Measurements from ENCODE around the gene BCAS1. TPM values are rescaled to one million over a fixed set of nuclear protein-coding genes. Genes with fewer than 3 reads are reported as not detected.

Gene BCAS1
- total RNA-seq, 1 donor: not detected

DNA sequence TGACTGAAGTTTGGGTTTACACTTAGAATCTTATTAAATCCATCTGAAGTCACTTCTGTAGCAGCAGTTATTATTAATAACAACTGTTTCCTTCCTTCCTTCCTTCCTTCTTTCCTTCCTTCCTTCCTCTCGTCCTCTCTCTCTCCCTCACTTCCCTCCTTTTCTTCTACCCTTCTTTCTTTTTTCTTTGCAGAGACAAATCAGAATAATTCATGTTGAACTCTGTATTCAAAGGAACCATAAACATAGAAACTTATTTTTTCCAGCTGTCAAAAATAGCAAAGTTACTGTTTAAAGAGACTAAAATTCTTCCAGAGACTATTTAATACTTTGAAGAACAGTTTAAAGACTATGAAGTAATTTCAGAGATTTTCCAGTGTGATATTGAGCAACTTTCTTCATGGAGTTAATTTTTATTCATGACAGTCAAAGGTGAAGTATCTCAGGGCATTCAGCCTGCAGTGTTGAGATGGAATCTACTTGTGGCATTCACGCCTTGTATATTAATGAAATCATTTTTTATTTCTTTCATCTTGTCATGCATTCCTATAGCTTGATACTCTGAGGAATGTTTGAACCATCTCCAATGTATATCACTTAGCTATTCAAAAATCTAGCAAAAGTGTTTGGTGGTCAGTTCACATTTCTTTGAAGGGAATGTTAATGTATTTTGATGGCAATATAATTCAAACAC lies 109.7 kb downstream of the BCAS1 start:
- no peaks in the 10 kb centered on the region for H3K79me2 ChIP-seq (ENCODE audit: insufficient read depth, low read length)
- no peak overlapping the region for H3K4me3 ChIP-seq (ENCODE audit: insufficient read depth, low read length)
- H3K9me3 ChIP-seq (ENCODE audit: low read depth, low read length): no peaks in the 10 kb centered on the region
- no peaks in the 10 kb centered on the region for H3K36me3 ChIP-seq (ENCODE audit: insufficient read depth, low read length)
- peaks cover 34% of the 10 kb centered on the region for H3K4me1 ChIP-seq (ENCODE audit: insufficient read depth, low read length)
- no peak overlapping the region for H3K4me2 ChIP-seq (ENCODE audit: insufficient read depth, low read length)
- H2AFZ ChIP-seq (ENCODE audit: low read length): no peak overlapping the region
- no peaks in the 10 kb centered on the region for H3K27me3 ChIP-seq (ENCODE audit: insufficient read depth, low read length)
- TF ChIP-seq, protein P1, sequence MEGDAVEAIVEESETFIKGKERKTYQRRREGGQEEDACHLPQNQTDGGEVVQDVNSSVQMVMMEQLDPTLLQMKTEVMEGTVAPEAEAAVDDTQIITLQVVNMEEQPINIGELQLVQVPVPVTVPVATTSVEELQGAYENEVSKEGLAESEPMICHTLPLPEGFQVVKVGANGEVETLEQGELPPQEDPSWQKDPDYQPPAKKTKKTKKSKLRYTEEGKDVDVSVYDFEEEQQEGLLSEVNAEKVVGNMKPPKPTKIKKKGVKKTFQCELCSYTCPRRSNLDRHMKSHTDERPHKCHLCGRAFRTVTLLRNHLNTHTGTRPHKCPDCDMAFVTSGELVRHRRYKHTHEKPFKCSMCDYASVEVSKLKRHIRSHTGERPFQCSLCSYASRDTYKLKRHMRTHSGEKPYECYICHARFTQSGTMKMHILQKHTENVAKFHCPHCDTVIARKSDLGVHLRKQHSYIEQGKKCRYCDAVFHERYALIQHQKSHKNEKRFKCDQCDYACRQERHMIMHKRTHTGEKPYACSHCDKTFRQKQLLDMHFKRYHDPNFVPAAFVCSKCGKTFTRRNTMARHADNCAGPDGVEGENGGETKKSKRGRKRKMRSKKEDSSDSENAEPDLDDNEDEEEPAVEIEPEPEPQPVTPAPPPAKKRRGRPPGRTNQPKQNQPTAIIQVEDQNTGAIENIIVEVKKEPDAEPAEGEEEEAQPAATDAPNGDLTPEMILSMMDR (IDR thresholded peaks at IDR 0.05; ENCODE audit: extremely low read depth, low read depth, low read length): no peak
- H4K20me1 ChIP-seq (ENCODE audit: insufficient read depth, low read length): no peaks in the 10 kb centered on the region
- DNase-seq (ENCODE audit: insufficient read length, low spot score, missing footprints): no peak
- peak overlapping the region; percentile 72 for H3K27ac ChIP-seq (ENCODE audit: low read depth, low read length)

DNA sequence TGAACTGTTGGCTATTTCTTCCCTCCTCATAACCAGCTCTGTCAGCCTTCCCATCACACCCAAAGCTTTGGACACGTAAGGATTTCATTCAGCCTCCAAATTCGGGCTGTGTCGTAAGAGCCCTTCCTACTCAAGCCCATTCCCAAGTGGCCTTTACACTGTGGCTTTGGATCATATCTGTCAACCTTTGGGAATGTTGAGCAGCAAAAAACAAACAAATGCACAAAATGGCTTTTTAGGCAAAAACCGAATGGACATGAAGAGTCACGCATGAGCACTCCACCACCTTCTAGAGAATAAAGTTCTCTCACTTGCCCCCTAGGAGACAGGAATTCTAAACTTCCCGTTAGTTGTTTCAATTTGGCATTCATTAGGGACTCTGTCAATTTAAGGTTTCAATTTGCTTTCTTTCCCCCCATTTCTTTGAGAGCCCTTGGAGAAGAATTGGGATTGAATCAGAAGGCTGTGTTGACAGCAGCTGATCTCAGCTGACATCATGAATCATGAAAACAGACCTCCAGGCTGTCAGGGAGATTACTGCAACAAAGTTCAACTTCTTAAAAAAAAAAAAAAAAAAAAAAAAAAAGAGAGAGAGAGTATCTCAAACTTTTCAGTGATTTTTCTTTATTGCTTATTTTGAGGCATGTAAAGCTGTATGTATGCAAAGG lies 110.3 kb downstream of the BCAS1 start:
- TF ChIP-seq, protein P1 (IDR thresholded peaks at IDR 0.05; ENCODE audit: extremely low read depth, low read depth, low read length): no peak
- Histone ChIP-seq H3K79me2 (ENCODE audit: insufficient read depth, low read length) (no peaks in the 10 kb centered on the region), H2AFZ (ENCODE audit: low read length) (peak overlapping the region; percentile 69), H3K4me2 (ENCODE audit: insufficient read depth, low read length) (peak overlapping the region; percentile 72), H4K20me1 (ENCODE audit: insufficient read depth, low read length) (no peaks in the 10 kb centered on the region), H3K36me3 (ENCODE audit: insufficient read depth, low read length) (no peaks in the 10 kb centered on the region), H3K4me3 (ENCODE audit: insufficient read depth, low read length) (peak overlapping the region; percentile 51), H3K9me3 (ENCODE audit: low read depth, low read length) (no peaks in the 10 kb centered on the region), H3K27ac (ENCODE audit: low read depth, low read length) (peak overlapping the region; percentile 72), H3K4me1 (ENCODE audit: insufficient read depth, low read length) (peaks cover 34% of the 10 kb centered on the region), H3K27me3 (ENCODE audit: insufficient read depth, low read length) (no peaks in the 10 kb centered on the region)
- peak; percentile 62 for DNase-seq (ENCODE audit: insufficient read length, low spot score, missing footprints)

DNA sequence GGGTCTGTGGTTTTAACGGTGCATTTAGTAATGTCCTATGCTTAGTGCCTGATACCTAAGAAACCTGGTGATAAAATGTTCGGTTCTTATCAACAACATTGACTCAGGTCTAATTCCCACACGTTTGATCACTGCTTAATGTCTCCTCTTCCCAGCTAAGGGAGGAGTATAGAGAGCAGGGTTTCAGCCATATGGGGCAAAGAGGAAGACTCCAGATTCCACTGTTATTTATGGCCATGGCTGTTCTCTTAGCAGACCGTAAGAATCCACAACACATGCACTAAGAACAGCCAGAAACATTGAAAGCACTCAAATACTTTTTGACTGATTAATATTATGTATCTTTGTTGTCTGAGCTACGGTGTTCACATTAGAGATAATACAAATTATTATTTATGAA lies 112.1 kb downstream of the BCAS1 start:
- Histone ChIP-seq H3K4me2 (ENCODE audit: insufficient read depth, low read length) (no peak overlapping the region), H2AFZ (ENCODE audit: low read length) (no peak overlapping the region), H3K4me1 (ENCODE audit: insufficient read depth, low read length) (peaks cover 34% of the 10 kb centered on the region), H3K9me3 (ENCODE audit: low read depth, low read length) (no peaks in the 10 kb centered on the region), H3K36me3 (ENCODE audit: insufficient read depth, low read length) (no peaks in the 10 kb centered on the region), H3K27ac (ENCODE audit: low read depth, low read length) (peak overlapping the region; percentile 55), H3K79me2 (ENCODE audit: insufficient read depth, low read length) (no peaks in the 10 kb centered on the region), H3K27me3 (ENCODE audit: insufficient read depth, low read length) (no peaks in the 10 kb centered on the region), H3K4me3 (ENCODE audit: insufficient read depth, low read length) (no peak overlapping the region), H4K20me1 (ENCODE audit: insufficient read depth, low read length) (no peaks in the 10 kb centered on the region)
- TF ChIP-seq, protein P1 (IDR thresholded peaks at IDR 0.05; ENCODE audit: extremely low read depth, low read depth, low read length): no peak
- DNase-seq (ENCODE audit: insufficient read length, low spot score, missing footprints): no peak

DNA sequence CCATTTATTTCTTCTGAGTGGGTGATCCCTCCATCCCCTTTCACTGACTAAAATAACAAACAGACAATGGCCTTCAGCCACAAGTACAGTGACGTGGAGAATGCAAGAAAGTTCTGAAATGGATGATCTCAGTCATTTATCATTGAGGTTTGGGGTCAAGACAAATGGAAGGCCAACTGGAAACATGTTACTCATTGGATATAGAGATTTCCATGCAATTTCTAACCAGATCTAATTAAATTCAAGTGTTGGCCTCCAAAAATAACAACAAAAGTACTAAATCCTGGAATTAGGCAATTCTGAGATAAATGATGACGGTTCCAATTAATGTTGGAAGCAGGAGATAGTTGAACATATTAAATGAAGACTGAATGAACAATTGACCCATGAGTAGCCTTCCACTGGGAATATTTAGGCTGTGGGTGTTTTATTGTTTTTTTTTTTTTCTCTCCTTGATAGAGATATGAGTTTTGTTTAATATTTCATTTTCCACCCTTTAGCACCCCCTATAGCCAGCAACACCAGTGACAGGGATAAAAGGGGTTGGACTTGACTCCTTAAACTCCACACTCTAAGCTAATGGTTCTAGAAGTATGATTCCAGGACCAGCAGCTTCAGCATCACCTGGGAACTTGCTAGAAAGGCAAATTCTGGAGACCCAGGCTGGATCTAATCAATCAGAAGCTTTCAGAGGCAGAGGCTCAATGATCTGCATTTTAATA lies 112.8 kb downstream of the BCAS1 start:
- Histone ChIP-seq H3K9me3 (ENCODE audit: low read depth, low read length) (no peaks in the 10 kb centered on the region), H2AFZ (ENCODE audit: low read length) (no peak overlapping the region), H3K4me1 (ENCODE audit: insufficient read depth, low read length) (peaks cover 34% of the 10 kb centered on the region), H3K79me2 (ENCODE audit: insufficient read depth, low read length) (no peaks in the 10 kb centered on the region), H3K4me3 (ENCODE audit: insufficient read depth, low read length) (no peak overlapping the region), H3K27ac (ENCODE audit: low read depth, low read length) (peak overlapping the region; percentile 55), H3K27me3 (ENCODE audit: insufficient read depth, low read length) (no peaks in the 10 kb centered on the region), H3K4me2 (ENCODE audit: insufficient read depth, low read length) (no peak overlapping the region), H3K36me3 (ENCODE audit: insufficient read depth, low read length) (no peaks in the 10 kb centered on the region), H4K20me1 (ENCODE audit: insufficient read depth, low read length) (no peaks in the 10 kb centered on the region)
- DNase-seq (ENCODE audit: insufficient read length, low spot score, missing footprints): no peak
- TF ChIP-seq, protein P1 (IDR thresholded peaks at IDR 0.05; ENCODE audit: extremely low read depth, low read depth, low read length): peak; percentile 55

Measured in osteoblast (primary cell).